Astrocyte (in vitro differentiated cells and primary cell): ENCODE measurements around the gene DCLK2. TPM values are rescaled to one million over a fixed set of nuclear protein-coding genes. Genes with fewer than 3 reads are reported as not detected.

ENCODE experiments used
- DNase-seq: peaks from one replicate; pipeline ENCODE4 v3.0.0-alpha.2; 2010; ENCODE audit warnings: low read depth
- FAIRE-seq: peaks from 2 replicates; lab custom pipeline; 2011; peaks lifted over from hg19 to GRCh38; lab: Jason Lieb, UNC
- H2AFZ ChIP-seq: 2 replicates; pipeline ENCODE4 v1.6.0; 2012; ENCODE audit warnings: low read depth, low read length, inconsistent platforms
- H3K27ac ChIP-seq: 2 replicates; pipeline ENCODE4 v1.5.1; 2011; ENCODE audit warnings: low read depth, low read length, inconsistent platforms
- H3K27me3 ChIP-seq: 2 replicates; pipeline ENCODE4 v1.6.0; 2011; ENCODE audit warnings: low read length, inconsistent platforms; ENCODE audit not compliant: insufficient read depth
- H3K36me3 ChIP-seq: 2 replicates; pipeline ENCODE4 v1.5.1; 2011; ENCODE audit warnings: low read length, inconsistent platforms; ENCODE audit not compliant: insufficient read depth
- H3K4me1 ChIP-seq: 2 replicates; pipeline ENCODE4 v1.5.1; 2011; ENCODE audit warnings: low read length, inconsistent platforms; ENCODE audit not compliant: insufficient read depth
- H3K4me2 ChIP-seq: 2 replicates; pipeline ENCODE4 v1.6.0; 2012; ENCODE audit warnings: low read length, inconsistent platforms
- H3K4me3 ChIP-seq: 2 replicates; pipeline ENCODE4 v1.5.1; 2011; ENCODE audit warnings: low read depth, mild to moderate bottlenecking, low read length, inconsistent platforms; ENCODE audit not compliant: insufficient read depth
- H3K79me2 ChIP-seq: 2 replicates; pipeline ENCODE4 v1.6.0; 2012; ENCODE audit warnings: mild to moderate bottlenecking, low read length, inconsistent platforms; ENCODE audit not compliant: insufficient read depth
- H3K9ac ChIP-seq: 2 replicates; pipeline ENCODE4 v1.6.0; 2012; ENCODE audit warnings: mild to moderate bottlenecking, low read length, inconsistent platforms
- H3K9me3 ChIP-seq: 2 replicates; pipeline ENCODE4 v1.5.1; 2012; ENCODE audit warnings: low read depth, mild to moderate bottlenecking, low read length, inconsistent platforms; ENCODE audit not compliant: insufficient read depth
- H4K20me1 ChIP-seq: 2 replicates; pipeline ENCODE4 v1.6.0; 2012; ENCODE audit warnings: low read length, inconsistent platforms; ENCODE audit not compliant: insufficient read depth
- H3K27ac Mint-ChIP-seq: one replicate; pipeline ENCODE4 v1.8.0; 2021; ENCODE audit warnings: mild to moderate bottlenecking, mixed read lengths; ENCODE audit not compliant: unreplicated experiment
- H3K27me3 Mint-ChIP-seq: one replicate; pipeline ENCODE4 v1.8.0; 2021; ENCODE audit warnings: low read depth, mixed read lengths; ENCODE audit not compliant: unreplicated experiment
- H3K36me3 Mint-ChIP-seq: one replicate; pipeline ENCODE4 v1.8.0; 2021; ENCODE audit warnings: low read depth, mixed read lengths; ENCODE audit not compliant: unreplicated experiment
- H3K4me1 Mint-ChIP-seq: one replicate; pipeline ENCODE4 v1.8.0; 2021; ENCODE audit warnings: low read depth, mixed read lengths; ENCODE audit not compliant: unreplicated experiment
- H3K4me3 Mint-ChIP-seq: one replicate; pipeline ENCODE4 v1.8.0; 2021; ENCODE audit warnings: mild to moderate bottlenecking, moderate library complexity, mixed read lengths; ENCODE audit not compliant: unreplicated experiment
- H3K9me3 Mint-ChIP-seq: one replicate; pipeline ENCODE4 v1.8.0; 2021; ENCODE audit warnings: mild to moderate bottlenecking, mixed read lengths; ENCODE audit not compliant: unreplicated experiment
- CTCF ChIP-seq: IDR thresholded peaks from 2 replicates; pipeline ENCODE4 v1.5.1; 2011; ENCODE audit warnings: low read depth, mild to moderate bottlenecking, inconsistent platforms, low read length, moderate library complexity; ENCODE audit not compliant: insufficient read depth
- EZH2 ChIP-seq: IDR thresholded peaks from 2 replicates; pipeline ENCODE4 v1.6.1; 2012; ENCODE audit warnings: mild to moderate bottlenecking, low read length, inconsistent platforms; ENCODE audit not compliant: insufficient read depth
- total RNA-seq: library from RNA; stranded (reverse); gene quantifications from 2 replicates; pipeline ENCODE4 v1.2.1, GENCODE V29; 2021

The DCLK2 gene
- total RNA-seq, 1 donor from 2014 or later, result 6.2 TPM

GRCh38 chr4:150256841-150257730, 178.8 kb downstream of the DCLK2 start:
- H3K4me2 ChIP-seq, result no peak overlapping the region
- H4K20me1 ChIP-seq, result no peaks in the 10 kb centered on the region
- Mint-ChIP-seq H3K4me1 (peaks cover 8% of the 10 kb centered on the region), H3K27me3 (no peaks in the 10 kb centered on the region), H3K27ac (no peak overlapping the region), H3K36me3 (peaks cover 37% of the 10 kb centered on the region), H3K4me3 (no peak overlapping the region), H3K9me3 (no peaks in the 10 kb centered on the region)
- peaks cover 7% of the 10 kb centered on the region for H3K36me3 ChIP-seq
- H3K4me3 ChIP-seq, result no peak overlapping the region
- H3K9ac ChIP-seq, result no peak overlapping the region
- H3K9me3 ChIP-seq, result no peaks in the 10 kb centered on the region
- no peaks in the 10 kb centered on the region for H3K27me3 ChIP-seq
- H3K4me1 ChIP-seq, result no peaks in the 10 kb centered on the region
- no peak overlapping the region for H2AFZ ChIP-seq
- FAIRE-seq (no peak), DNase-seq (no peak)
- H3K27ac ChIP-seq, result no peak overlapping the region
- TF ChIP-seq CTCF (no peak), EZH2 (no peak)
- no peaks in the 10 kb centered on the region for H3K79me2 ChIP-seq

- Mint-ChIP-seq H3K27me3 (no peaks in the 10 kb centered on the region), H3K4me3 (no peak overlapping the region), H3K36me3 (peaks cover 38% of the 10 kb centered on the region), H3K9me3 (no peaks in the 10 kb centered on the region), H3K27ac (no peak overlapping the region), H3K4me1 (peaks cover 4% of the 10 kb centered on the region)
- Histone ChIP-seq H3K4me3 (no peak overlapping the region), H3K9me3 (no peaks in the 10 kb centered on the region), H3K27ac (no peak overlapping the region), H4K20me1 (no peaks in the 10 kb centered on the region), H3K36me3 (peaks cover 7% of the 10 kb centered on the region), H3K4me1 (no peaks in the 10 kb centered on the region), H3K27me3 (no peaks in the 10 kb centered on the region), H3K4me2 (no peak overlapping the region), H2AFZ (no peak overlapping the region), H3K79me2 (no peaks in the 10 kb centered on the region), H3K9ac (no peak overlapping the region)
- DNase-seq (no peak), FAIRE-seq (no peak)
- TF ChIP-seq EZH2, result no peak
- TF ChIP-seq CTCF, result no peak
Measured at GRCh38 chr4:150258569-150258968, 180.3 kb downstream of the DCLK2 start.
